ENCODE results near the gene PAM16.

PAM16 gene

DNA sequence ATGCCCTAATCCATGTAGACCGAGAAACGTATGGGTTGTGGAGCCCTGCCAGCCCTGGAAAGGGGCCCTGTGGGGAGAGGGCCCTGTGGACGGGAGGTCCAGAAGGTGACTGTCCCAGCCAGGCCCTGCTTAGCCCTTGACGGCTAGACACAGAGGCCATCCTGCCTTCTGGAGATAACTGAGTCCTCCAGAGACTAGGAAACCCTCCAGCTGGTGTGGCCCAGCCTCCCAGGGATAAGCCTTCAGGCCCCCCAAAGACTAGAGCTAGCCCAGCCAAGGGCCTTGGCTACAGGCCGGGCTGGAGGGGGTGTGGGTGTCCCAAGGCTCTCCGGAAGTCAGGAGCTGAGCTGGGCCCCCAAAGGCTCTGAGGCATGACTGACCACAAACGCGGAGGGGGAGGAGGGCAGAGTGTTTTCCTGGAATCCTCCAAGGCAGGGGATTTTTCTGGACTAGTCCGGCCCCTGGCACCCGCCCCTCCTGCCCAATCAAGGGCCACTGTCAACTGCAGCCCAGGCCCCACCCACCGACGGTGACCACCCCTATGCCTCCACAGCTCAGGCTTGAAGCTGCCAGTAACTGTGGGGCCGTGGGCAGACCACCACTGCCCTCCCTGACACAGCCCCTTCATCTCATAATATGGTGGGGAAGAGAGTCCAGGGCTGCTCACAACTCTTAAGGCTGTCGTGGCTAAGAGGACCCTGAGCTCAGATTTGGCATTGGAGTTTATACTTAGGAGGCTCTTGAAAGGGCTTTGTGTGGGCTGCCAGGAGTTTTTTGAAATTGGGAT lies 19.6 kb upstream of the PAM16 start:
- DNase-seq: no peak

DNA sequence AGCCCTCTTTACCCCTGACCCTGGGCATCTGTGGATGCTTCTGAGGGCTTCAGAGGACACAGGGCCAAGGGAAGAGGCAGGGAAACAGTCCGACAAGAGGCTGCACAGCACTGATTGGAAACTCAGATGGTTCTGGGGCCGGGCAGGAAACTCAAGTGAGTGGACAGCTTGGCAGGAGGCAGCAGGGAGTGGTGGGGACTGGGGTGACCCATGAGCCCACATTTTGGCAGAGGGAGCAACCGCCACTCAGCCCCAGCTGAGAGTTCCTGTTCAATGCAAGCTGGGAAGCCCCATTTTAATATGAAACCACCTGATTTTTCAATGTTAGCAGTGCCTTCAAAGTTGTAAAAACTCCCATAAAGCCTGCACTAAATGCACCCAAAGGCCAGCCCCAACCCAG lies 19.0 kb upstream of the PAM16 start:
- DNase-seq: no peak

DNA sequence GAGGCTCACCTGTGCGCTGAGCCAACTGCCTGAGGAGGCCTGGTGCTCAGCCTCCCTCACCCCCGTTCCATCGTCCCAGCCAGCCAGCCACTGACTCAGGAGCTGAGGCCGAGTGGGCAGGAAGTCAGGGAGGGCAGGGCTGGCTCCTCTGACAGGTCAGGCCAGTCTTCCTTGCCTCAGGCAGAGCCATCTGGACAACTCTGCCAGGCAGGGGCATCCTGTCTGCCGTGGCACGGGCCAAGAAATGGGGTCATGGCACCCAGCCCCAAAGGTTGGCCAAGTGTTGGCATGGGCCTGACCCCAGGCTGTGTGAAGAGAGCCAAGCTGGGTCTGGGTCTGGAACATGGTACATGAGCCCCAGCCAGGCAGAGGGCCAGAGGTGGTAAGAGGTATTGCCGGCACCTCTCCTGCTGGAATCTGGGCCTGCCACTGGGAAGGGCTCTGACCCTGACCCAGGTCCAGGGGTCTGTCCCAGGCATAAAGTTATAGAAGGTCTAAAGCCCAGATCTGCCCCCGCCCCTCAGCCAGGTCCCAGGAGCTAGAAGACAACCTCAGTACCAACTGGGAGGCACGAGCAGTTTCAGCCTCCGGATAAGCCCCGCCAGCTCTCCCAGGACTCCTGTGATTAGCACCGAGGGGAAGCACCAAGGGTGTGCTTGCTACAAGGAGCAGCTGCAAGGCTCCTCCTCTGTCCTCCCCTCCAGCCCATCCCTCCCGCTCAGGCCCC lies 18.0 kb upstream of the PAM16 start:
- no peak for DNase-seq

DNA sequence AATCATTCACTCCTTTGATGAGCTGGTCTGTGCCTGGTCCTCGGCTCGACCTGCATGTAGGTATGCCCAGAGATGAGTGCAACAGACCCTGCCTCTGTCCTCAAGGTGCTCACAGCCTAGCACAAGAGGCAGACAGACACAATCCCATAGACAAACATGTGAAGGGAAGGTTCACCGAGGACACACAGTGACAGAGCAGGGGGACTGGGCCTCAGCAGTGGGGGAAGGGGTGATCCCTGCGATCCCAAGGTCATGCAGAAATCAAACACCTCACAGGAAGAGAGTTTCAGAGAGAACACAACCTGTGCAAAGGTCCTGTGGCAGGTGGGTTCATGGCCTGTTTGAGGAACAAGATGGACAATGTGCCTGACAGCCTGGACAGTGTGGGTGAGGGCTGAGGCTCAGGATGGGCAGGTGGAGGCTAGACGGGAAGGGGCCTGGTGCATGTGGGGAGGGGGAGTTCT lies 16.3 kb upstream of the PAM16 start:
- no peak for DNase-seq

DNA sequence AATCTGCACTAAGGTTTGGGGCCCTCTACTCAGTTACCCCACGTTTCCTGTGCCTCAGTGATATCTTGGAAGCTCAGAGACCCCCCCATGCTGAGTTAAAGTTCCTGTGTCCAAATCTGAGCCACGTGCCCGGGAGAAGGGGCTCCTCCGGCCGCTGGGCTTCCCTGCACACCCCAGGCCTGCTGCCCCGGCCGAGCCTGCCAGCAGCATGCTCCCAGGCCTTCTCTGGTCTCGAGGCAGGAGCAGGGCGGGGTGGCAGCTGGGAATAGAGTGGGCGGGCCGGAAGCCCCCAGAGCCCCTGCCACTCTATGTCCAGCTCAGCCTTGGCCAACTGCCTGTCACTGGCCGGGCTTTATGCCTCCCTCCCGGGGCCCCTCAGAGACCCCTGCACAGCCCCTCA lies 14.9 kb upstream of the PAM16 start:
- no peak for DNase-seq

DNA sequence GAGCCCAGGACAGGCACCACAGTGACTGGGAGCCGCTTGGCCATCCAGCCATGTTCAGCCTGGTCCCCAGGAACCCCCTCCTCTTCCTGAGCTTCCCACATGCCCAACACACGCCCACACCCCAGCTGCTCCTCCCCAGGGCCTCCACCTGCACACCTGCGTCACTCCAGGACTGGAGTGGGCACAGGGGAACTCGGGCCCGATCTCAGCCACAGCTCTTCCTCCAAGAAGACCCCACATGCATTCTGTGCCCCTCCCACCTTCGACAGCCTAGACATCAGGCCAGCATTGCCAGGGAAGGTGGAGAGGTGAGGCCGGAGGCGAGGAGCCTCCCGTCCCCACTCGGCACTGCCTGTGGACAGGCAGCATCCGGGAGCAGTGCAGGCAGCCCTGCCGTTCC lies 14.5 kb upstream of the PAM16 start:
- DNase-seq: no peak

DNA sequence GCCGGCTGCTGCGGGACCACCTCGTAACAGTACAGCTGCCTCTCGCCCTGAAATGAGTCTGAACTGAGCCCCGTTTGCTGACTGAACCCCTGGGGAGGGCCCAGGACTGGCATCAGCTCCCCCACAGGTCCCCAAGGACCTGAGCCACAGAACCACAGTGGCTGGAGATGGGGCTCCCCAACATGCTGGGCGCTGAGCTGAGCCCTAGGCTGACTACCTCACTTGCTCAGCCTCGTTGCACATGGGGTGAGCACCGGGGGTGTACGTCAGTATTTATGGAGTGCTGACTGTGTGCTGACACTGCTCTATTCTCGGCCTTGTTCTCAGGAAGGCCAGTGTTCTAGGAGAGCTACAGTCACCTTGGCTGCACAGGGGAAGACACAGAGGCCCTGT lies 13.9 kb upstream of the PAM16 start:
- no peak for DNase-seq

DNA sequence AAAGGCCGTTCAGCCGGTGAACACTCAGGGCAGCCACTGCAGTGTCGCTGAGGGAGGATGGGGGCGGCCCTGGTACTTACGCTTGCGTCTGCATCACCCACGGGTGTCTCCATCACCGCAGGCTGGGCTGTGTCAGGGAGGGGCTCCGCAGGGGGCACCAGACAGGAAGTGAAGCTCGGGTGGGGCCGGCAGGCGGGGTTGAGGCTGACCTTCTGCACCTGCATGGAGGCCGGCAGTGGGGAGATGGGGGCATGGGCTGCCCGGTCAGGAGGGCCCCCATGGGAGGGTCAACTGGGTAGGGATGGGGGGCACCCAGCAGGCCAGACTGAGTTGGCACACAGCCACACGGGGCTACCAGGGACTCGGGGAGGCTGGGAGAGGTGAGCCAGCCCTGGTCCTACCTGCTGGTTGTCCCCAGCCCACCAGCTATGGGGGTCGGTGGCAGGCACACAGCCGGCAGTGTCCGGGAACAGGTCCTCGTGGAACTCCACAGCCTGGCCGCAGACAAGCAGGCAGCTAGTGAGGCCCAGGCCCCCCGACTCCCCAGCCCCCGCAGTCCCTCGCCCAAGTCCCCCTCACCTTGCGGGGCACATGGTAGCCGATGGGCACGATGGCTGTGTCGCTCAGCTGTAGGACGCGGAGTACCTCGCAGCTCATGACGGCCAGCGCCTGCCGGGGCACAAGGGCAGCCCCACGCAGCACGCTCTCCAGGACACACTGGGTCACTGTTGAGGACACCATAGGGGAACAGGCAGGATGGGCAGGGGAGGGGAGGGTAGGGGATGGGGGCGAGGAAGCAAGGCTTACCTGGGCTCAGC lies 13.3 kb upstream of the PAM16 start:
- no peak for DNase-seq

DNA sequence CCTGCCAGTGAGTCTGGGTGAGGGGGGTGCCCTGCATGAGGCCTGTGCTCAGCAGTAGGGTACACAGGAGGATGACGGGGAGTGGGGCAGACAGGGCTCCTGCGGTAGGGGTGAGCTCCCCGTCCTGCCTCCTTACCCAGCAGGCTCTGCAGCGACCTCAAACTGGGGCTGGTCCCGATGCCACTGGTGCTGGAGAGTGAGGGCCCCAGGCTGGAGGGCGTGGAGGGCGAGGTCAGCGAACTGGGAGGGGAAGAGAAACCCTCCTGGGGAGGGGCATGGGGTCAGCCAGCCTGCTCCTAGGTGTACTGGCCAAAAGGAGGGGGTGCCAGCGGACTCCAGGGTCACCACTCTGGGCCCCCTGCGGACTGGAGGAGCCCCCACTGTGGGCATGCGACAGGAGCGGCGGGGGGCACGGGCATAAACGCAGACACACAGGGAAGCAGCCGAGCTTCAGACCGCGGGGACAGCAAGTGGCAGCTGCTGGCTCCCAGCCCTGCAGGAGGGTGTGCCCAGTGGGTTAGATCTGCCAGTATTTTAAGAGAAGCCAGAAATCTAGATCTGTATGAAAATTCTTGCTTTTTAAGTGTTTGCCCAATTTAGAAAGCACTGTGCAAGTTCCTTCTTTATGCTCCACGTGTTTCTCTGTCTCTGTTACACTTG lies 11.5 kb upstream of the PAM16 start:
- no peak for DNase-seq

DNA sequence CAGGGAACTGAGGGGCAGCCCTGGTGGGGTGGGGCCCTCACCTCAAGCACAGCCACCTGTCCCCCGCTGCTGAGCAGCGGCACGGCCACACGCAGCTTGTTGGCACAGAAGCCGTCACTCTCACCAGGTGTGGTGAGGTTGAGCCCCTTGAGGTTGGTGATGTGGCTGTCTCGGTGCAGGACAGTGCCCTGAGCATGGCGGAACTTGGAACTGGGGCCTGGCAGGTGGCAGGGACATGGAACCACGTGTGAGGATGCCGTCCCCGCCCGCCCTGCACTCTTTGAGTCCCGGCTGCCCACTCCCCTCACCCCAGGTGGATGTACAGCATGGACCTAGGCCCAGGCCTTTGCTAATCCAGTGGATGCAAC lies 10.8 kb upstream of the PAM16 start:
- DNase-seq: no peak

DNA sequence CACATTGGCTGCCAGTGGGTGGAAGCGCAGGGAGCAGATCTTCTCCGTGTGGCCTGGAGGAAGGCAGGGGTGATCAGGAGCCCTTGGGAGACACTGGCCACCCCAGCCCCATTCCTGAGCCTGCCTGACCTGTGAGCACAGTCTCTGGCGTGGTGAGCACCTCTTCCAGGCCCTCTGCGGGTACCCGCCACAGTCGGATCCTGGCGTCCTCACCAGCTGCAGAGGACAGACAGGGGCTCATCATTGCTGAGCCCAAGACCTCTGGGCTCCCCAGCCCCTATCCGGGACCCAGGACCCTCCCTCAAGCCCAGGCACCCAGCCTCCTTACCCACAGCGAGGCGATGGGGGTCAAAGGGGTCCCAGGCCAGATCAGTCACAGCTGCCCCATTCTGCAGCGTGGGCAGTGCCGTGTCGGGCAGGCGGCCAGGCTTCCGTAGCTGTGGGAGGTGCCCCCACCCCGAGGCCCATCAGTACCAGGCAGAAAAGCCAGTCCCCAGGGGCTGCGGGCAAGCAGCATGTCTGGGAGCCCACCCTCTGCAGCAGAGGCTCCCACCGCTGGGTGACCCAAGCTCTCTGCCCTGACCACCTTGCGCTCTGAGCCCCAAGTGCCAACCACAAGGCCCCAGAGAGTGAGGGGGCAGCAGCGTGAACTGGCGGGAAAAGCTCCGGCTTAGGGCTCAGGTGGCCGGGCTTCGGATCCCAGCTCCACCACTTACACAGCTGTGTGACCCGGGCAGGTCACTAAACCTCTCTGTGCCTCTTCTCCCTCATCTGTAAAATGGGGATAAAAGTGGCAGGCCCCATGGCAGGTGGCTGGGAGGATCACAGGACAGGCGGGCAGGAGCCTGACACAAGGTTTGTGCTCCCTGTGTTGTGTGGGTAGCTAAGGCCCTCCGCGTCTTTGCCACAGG lies 10.2 kb upstream of the PAM16 start:
- no peak for DNase-seq

DNA sequence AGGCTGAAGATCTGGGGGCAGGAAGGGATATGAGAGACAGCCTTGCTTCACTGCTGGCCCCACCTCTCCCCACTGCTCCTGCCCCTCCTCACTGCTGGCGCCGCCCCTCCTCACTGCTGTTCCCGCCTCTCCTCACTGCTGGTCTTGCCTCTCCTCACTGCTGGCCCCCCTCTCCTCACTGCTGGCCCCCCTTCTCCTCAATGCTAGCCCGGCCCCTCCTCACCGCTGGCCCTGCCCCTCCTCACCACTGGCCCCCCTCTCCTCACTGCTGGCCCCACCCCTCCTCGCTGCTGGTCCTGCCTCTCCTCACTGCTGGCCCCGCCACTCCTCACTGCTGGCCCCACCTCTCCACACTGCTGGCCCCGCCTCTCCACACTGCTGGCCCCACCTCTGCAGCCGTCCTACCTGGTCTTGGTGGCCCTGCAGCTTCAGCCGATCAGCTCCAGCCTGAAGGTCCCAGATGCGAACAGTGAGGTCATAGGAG lies 9.5 kb upstream of the PAM16 start:
- peak; percentile 26 to 39 for DNase-seq

DNA sequence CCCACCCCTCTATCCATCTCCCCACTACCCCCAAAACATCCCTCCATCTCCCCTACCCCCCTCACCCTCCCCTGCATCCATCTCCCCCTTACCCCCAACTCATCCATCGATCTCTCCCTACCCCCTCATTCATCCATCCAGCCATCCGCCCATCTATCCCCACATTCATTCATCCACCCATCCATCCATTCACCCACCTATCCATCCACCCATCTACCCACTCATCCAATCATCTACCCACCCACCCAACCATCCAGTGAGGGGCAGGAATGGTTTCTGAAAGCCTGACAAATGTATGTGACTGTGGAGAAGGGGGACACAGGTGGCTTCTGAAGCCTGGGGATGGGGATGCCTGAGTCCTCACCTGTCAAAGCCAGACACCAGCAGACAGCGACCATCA lies 8.8 kb upstream of the PAM16 start:
- no peak for DNase-seq

DNA sequence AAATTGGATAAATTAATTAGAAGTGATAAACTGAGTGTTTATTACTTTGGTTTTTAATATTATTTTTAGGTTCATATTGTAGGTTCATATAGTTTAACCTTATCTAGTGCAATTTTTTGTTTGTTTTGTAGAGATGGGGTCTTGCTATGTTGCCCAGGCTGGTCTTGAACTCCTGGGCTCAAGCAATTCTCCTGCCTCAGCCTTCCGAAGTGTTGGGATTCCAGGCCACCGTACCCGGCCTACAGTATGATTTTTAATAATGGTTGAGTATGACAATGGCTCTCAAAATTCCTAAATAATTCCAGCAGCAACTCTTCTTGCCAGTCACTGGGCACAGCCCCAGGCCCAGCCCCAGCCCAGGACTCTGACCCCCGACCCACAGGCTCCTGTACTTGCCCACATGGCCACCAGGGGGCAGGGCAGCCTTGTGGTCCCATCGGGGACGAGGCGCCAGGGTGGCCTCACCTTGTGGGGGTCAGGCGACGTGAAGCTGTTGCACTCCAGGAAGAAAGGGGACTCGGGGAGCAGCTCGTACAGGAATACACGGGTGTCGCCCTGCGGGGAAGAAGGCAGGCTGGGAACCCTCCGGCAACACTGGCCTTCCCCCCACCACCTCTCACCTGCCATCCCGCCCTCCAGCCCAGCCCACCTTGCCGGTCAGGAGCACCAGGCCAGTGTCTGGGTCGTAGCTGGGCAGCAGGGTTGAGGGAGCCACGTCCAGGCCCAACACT lies 7.9 kb upstream of the PAM16 start:
- DNase-seq: peak; percentile 73 to 74

DNA sequence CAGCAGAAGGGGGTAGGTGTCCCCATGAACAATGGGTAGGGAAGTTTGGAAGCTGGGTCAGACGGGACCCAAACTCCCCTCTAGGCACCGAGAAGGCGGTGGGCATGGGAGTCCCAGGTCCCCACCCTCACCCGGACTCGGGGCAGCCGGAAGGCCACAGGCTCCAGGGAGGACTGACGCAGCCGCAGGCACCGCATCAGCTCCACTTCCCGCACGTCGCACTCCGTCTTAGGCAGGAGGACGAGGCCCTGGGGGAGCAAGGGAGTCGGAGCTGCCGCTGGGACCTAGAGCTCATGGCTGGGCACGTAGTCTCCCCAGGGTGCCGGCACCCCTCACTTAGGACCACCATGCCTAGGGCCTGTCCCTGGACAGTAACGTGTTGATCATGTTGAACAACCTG lies 7.1 kb upstream of the PAM16 start:
- no peak for DNase-seq

DNA sequence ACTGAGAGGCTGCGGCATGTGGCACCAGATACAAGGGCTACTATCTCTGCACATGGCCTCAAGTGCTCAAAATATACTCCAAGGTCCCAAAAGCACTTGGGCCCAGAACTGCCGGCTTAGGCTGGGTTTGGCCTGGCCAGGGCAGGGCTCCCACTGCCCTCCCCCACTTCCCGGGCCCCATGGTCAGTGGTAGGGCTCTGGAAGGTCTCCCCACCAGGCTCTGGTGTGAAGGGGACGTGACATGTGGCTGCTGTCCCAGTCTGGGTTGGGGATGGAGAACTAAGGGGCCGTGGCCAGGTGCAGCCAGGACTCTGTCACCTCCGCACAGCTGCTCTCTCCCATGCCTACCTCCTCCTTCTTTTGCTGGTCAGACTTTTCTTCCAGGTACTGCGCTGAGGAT lies 5.7 kb upstream of the PAM16 start:
- DNase-seq: no peak

DNA sequence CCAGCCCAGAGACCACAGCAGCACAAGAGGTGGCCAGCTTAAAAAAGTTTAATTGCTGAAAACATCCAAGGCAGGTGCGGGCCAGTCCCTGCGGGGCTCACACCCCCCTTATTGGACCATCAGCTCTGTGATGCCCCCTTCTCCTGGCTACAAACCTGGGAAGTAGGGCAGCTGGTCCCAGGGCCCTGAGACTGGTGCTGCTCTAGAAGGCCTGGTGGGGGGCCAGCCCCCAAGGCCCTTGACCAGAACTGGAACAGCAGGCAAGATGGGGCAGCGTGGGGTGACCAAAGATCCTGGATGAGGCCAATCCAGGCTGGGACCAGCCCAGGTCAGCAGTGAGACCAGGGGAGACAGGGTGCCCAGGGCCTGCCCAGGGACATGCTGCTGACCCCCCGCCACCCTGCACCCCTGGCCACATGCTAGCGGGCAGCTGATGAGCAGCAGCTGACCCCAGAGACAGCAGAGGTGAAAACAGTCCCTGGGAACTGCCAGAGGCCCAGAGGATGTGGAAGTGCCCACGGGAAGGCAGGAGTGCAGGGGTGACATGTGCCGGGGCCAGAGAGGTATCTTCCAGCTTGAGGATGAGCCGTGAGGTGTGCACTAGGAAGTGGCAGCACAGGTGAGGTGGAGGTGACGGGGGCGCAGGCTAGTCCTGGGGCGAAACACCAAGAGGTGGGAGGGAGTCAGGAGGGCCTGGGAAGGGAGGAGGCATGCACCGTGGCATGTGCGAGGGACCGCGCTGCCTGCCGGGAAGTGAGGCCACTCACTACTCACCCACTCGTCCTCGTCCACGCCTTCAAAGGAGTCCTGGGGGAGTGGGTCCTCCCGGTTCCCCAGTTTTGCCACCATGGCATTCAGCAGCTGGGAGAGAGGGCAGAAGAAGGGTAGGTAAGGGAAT lies 3.6 kb upstream of the PAM16 start:
- DNase-seq: no peak

DNA sequence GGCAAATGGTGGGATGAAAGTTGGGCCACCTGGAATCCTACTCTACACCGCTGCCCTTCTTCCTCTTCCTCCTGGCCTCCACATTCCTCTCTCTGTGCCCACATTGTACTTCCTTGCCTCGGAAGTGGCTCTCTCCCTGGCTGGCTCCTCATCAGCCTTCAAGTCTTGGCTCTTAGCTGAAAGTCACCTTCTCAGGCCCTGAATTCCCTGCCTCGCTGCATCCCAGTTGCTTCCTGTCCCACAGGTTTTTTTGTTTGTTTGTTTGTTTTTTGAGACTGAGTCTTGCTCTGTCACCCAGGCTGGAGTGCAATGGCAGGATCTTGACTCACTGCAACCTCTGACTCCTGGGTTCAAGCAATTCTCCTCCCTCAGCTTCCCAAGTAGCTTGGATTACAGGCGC lies 2.6 kb upstream of the PAM16 start:
- DNase-seq: no peak

DNA sequence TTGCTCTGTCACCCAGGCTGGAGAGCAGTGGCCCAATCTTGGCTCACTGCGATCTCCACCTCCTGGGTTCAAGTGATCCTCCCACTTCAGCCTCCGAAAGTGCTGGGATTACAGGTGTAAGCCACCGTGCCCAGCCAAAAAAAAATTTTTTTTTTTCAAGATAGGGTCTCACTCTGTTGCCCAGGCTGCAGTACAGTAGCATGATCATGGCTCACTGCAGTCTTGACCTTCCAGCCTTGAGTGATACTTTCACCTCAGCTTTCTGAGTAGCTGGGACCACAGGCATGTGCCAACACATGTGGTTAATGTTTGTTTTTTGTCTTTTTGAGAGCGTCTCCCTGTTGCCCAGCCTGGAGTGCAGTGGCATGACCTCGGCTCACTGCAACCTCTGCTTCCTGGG lies 1.7 kb upstream of the PAM16 start:
- no peak for DNase-seq

DNA sequence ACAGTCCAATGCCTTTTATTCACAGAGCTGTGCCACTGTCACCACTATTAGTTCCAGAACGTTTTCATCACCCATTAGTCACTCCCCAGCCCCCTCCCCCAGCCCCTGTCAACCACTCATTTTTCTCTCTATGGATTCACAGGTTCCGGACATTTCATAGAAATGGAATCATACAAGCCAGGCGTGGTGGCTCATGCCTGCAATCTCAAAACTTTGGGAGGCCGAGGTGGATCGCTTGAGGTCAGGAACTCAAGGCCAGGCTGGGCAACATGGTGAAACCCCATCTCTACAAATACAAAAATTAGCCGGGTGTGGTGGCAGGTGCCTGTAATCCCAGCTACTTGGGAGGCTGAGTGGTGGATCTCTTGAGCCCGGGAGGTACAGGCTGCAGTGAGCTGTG lies 759 bp upstream of the PAM16 start:
- peak; percentile 27 to 34 for DNase-seq
